Suprapubic skin (tissue), 4 donors: ENCODE measurements around the gene RUNX2.

Experiments used
- EP300 ChIP-seq: sonication (generic); formaldehyde crosslinking; IDR thresholded peaks from one replicate; pipeline ENCODE4 v1.6.1; 2017; ENCODE audit warnings: antibody characterized with exemption
- POLR2A ChIP-seq, 2 donors: fragments of 450-650 bp; IDR thresholded peaks; one replicate each; pipeline ENCODE4 v1.6.1; 2017; ENCODE audit warnings: antibody characterized with exemption in 2 of 2, mild to moderate bottlenecking in 2 of 2, moderate library complexity in 2 of 2
- POLR2AphosphoS5 ChIP-seq, 3 donors: sonication (generic); formaldehyde crosslinking; IDR thresholded peaks; one replicate each; pipeline ENCODE4 v1.6.1; 2017; ENCODE audit warnings: antibody characterized with exemption in 3 of 3

DNA sequence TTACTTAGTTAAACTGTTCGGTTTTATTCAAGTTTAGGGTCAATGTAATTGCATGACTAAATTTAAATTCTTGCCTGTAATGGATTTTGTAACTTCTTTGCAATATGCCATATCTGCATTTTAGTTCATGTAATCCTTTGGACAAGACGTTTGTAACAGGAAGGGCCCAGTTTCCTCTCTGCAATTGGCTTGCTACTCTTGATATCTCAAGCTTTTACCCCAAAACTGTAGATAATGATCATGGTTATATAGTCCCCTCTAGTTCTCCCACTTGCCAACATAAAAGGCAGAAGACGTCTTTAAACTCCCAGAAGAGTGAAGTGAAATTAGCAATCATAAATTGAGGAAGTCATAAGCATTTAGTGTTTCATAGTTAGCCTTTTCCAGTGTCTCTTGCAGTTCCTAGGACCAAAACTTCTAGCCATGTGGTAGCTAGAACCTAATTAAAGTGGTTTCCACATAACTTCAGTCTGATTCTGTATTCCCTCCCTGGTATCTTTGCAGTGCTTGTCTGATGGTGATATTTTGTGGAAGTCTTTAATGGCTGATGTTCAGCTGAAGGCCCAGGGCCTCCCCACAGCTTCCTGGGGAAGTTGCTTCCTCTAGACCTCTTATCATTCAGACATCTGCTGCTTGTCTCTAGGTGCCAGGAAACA, 167.4 kb downstream of the RUNX2 start:
- TF ChIP-seq POLR2AphosphoS5 (IDR thresholded peaks at IDR 0.05): no peak
- TF ChIP-seq EP300: no peak
- TF ChIP-seq POLR2A (IDR thresholded peaks at IDR 0.05): no peak
